Measurements from ENCODE around the gene APOM.

Gene APOM

GRCh38 chr6:31692886-31693285 lies 37.2 kb downstream of the APOM start:
- no peaks in the 10 kb centered on the region for H3K27me3 ChIP-seq
- no peak for DNase-seq
- H3K4me1 ChIP-seq: no peaks in the 10 kb centered on the region
- no peak overlapping the region for H3K27ac ChIP-seq
- no peak overlapping the region for H3K4me3 ChIP-seq
- no peaks in the 10 kb centered on the region for H3K9me3 ChIP-seq
- TF ChIP-seq, protein P1, sequence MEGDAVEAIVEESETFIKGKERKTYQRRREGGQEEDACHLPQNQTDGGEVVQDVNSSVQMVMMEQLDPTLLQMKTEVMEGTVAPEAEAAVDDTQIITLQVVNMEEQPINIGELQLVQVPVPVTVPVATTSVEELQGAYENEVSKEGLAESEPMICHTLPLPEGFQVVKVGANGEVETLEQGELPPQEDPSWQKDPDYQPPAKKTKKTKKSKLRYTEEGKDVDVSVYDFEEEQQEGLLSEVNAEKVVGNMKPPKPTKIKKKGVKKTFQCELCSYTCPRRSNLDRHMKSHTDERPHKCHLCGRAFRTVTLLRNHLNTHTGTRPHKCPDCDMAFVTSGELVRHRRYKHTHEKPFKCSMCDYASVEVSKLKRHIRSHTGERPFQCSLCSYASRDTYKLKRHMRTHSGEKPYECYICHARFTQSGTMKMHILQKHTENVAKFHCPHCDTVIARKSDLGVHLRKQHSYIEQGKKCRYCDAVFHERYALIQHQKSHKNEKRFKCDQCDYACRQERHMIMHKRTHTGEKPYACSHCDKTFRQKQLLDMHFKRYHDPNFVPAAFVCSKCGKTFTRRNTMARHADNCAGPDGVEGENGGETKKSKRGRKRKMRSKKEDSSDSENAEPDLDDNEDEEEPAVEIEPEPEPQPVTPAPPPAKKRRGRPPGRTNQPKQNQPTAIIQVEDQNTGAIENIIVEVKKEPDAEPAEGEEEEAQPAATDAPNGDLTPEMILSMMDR (IDR thresholded peaks at IDR 0.05): no peak
- peaks cover 63 to 100% (median 90%) of the 10 kb centered on the region in 3 donors for H3K36me3 ChIP-seq
- intact Hi-C loops (cut with DNase I; ENCODE audit: low total_unique reads): no loop called here

GRCh38 chr6:31693535-31693934 lies 37.8 kb downstream of the APOM start:
- Histone ChIP-seq H3K27ac (no peak overlapping the region), H3K36me3 (peaks cover 57 to 98% (median 84%) of the 10 kb centered on the region in 3 donors), H3K27me3 (no peaks in the 10 kb centered on the region), H3K4me1 (no peaks in the 10 kb centered on the region), H3K4me3 (no peak overlapping the region), H3K9me3 (no peaks in the 10 kb centered on the region)
- TF ChIP-seq, protein P1 (IDR thresholded peaks at IDR 0.05): no peak
- intact Hi-C loops (cut with DNase I; ENCODE audit: low total_unique reads): no loop called here
- no peak for DNase-seq

DNA sequence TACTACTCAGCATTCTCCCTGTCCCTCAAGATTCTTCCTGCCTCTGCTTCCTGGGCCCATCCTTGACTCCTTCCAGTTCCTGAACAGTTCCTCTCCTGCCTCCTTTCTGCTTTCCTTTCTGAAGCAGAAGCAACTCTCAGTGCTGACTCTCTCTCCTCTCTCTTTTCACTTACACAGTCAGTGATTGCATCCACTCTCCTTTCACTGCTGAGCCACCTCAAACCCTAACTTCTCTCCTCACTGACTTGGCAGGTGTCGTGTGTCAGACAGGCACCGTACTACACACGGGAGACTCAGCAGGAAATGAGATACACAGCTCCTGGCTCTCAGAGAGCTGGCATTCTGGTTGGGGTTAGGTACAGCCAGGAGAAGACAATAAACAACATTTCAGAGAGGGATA lies 41.9 kb downstream of the APOM start:
- Histone ChIP-seq H3K27me3 (no peaks in the 10 kb centered on the region), H3K4me3 (no peak overlapping the region), H3K4me1 (peaks cover 0 to 21% (median 17%) of the 10 kb centered on the region in 4 donors), H3K36me3 (peaks cover 25 to 75% (median 47%) of the 10 kb centered on the region in 3 donors), H3K9me3 (no peaks in the 10 kb centered on the region), H3K27ac (no peak overlapping the region)
- TF ChIP-seq, protein P1 (IDR thresholded peaks at IDR 0.05): no peak
- intact Hi-C loops (cut with DNase I; ENCODE audit: low total_unique reads): no loop called here
- DNase-seq: no peak

GRCh38 chr6:31700740-31701401 lies 45.2 kb downstream of the APOM start:
- intact Hi-C loops (cut with DNase I; ENCODE audit: low total_unique reads): loop anchor here (5.0 kb wide), 1 partner anchor 36 kb away; the partner anchor contains the start of gene CLIC1
- TF ChIP-seq, protein P1 (IDR thresholded peaks at IDR 0.05): no peak
- Histone ChIP-seq H3K9me3 (no peaks in the 10 kb centered on the region), H3K36me3 (peaks cover 12 to 42% (median 14%) of the 10 kb centered on the region in 3 donors), H3K27ac (no peak overlapping the region), H3K4me3 (no peak overlapping the region), H3K27me3 (no peaks in the 10 kb centered on the region), H3K4me1 (peaks cover 6 to 27% (median 23%) of the 10 kb centered on the region in 4 donors)
- DNase-seq: no peak

DNA sequence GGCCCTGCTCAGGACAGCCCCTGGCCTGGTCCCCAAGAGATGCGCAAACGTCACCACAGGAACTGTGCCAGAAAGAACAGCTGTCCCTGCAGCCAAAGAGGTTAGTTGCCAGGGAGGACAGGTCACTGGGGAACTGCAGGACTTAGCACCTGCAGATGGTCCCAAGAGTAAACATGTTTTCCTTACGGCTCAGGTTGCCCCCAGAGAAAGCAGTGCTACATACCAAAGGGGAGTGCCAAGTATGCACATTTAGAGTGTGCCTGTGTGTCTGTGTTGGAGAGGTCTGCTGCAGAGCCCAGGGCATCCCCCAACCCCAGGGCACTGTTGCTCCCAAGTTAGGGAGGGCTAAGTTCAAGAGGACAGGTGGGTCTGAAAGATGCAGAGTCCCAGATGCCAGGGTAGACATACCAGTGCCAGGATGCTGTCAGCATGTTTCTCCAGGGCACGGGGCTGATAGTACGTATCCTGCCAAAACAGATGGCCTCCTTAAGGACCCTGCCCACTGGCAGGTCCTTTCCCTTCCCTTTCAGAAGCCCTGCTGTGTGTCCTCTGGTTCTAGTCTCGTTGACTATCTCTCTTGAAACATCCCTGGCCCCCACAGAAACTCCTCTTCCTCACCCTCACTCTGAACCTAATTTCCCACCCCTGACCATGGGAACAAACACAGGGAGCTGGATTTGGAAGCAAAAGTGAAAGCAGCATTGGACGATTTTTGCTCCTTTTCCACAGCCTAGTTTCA lies 46.1 kb downstream of the APOM start:
- H3K4me3 ChIP-seq: peak overlapping the region; percentile 79 to 95
- H3K9me3 ChIP-seq: no peaks in the 10 kb centered on the region
- TF ChIP-seq, protein P1 (IDR thresholded peaks at IDR 0.05): no peak
- H3K4me1 ChIP-seq: peaks cover 6 to 27% (median 23%) of the 10 kb centered on the region in 4 donors
- H3K27ac ChIP-seq: peak overlapping the region; percentile 94 to 99
- intact Hi-C loops (cut with DNase I; ENCODE audit: low total_unique reads): loop anchor here (5.0 kb wide), 1 partner anchor 35 kb away; the partner anchor contains the start of gene CLIC1
- DNase-seq: no peak
- peaks cover 3 to 32% (median 4%) of the 10 kb centered on the region in 3 donors for H3K36me3 ChIP-seq
- H3K27me3 ChIP-seq: no peaks in the 10 kb centered on the region

Measured in tibial artery (tissue), 4 donors.